Measurements from ENCODE around the gene APOBEC3B.
"Not testable (repeated sequence)": the region's sequence is repeated elsewhere in the genome, so short reads cannot be mapped to it uniquely, and the experiment has no call there.

Gene APOBEC3B

DNA sequence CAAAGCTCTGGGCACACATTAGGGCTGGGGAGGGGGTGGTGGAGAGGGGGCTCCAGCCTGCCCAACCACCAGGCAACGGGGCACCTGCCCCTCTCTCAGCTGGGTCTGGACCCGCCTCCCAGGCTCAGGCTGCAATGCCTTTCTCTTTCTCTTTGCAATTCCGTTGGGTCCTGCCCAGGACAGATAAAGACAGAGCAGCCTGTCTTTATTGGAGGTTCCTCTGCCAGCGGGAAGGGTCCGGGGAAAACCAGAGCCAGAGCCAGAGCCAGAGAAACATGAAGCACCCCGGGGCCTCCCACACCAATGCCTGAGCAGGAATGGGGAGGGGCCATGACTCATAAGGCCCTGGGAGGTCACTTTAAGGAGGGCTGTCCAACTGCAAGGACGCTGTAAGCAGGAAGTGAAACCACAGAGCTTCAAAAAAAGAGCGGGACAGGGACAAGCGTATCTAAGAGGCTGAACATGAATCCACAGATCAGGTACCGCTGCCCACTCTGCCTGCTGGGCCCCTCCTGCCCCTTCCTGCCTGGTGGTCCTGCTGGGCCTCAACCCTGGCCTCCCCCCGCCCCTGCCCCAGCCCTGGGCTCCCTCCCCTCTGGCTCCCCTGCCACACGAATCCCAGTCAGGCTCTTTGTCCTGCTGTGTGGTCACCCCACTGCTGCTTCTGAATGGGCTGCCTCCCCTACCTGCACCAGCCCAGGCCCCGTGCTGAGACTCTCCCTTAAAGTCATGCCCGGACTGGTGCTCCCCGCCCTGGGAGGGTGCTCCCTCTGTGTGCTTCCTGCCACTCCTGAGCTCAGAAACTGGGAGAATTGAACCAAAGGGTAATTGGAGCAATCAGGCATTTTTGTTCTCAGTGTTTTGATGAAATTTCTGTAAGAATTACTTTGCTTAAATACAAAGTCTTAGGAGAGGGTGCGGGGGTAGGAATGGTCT lies at the start of gene APOBEC3B:
TSS of gene APOBEC3B (plus strand) at position 356 of the 936 bp plus-strand sequence. CDS start at position 463, 107 bp downstream.
- FAIRE-seq = no peak

GRCh38 chr22:38935023-38935422 lies 47.1 kb upstream of the APOBEC3B start:
- FAIRE-seq = no peak

DNA sequence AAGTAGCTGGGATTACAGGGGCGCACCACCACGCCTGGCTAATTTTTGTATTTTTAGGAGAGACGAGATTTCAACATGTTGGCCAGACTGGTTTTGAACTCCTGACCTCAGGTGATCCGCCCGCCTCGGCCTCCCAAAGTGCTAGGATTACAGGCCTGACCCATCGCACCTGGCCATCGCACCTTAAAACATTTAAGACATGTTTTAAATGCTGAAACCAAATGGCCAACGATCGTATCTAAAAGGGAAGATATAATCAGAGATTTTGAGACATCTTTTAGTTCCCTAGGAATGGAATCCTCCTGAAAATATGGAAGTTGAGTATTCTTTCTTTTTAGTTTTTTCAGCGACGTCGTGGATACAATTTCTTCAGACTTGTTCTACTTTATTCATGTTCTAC lies 46.5 kb upstream of the APOBEC3B start:
- no peak for FAIRE-seq

- FAIRE-seq = no peak
Observed at GRCh38 chr22:38936562-38936961, 45.6 kb upstream of the APOBEC3B start.

GRCh38 chr22:38937036-38937435 lies 45.1 kb upstream of the APOBEC3B start:
- no peak for FAIRE-seq

DNA sequence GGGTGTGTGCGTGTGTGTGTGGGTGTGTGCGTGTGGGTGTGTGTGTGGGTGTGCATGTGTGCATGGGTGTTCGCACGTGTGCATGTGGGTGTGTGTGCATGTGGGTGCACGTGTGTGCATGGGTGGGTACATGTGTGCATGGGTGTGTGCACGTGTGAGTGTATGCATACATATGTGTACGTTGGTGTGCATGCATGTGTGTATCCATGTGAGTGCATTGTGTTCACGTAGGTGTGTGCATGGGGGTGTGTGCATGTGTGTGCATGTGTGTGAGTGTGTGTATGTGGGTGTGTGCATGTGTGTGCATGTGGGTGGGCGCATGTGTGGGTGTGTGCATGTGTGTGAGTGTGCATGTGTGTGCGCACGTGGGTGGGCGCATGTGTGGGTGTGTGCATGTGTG lies 44.6 kb upstream of the APOBEC3B start:
- FAIRE-seq = no peak

GRCh38 chr22:38938221-38938620 lies 43.9 kb upstream of the APOBEC3B start:
- no peak for FAIRE-seq

DNA sequence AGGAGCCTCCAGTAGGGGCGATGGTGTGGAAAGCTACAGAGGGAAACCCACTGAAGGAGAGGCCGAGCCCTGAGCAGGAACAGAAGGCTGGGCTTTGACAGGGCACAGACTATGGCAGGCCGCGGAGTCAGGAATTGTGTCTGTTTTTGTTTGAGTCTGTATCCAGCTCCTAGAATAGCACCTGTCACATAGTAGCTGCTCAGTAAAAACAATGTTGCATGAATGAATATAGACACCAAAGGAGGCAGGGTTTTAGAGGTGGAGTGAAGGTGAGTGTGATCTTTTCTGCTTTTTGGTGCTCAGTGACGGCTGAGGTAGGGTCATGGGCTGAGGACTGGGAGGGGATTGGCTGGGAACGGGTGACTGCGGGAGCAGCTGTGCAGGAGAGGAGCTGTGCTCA lies 43.2 kb upstream of the APOBEC3B start:
- FAIRE-seq = no peak

GRCh38 chr22:38940811-38941384 lies 41.2 kb upstream of the APOBEC3B start:
- no peak for FAIRE-seq

DNA sequence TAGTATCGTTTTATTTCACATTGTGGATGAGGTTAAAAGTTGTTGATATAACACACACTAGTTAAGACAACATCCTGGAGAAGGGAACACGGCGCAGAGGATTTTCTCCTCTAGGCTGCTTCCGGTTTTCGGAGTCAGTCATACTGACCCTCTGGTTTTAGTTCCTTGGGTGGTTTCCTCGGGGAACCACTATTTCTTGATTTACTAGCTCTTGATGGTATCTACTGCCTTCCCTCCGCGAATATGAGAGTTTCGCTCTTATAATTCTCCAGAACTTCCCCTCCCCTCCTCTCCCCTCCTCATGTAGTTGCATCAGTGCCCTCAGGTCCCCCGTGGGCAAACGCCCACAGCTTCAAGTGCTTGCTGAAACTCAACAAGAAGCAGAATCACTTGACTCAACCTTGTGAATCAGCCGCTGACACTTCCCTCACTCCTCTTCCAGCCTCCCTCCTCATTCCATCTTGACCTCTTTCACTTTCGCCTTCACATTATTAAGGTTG lies 40.6 kb upstream of the APOBEC3B start:
- FAIRE-seq = no peak

GRCh38 chr22:38942702-38943101 lies 39.4 kb upstream of the APOBEC3B start:
- no peak for FAIRE-seq

DNA sequence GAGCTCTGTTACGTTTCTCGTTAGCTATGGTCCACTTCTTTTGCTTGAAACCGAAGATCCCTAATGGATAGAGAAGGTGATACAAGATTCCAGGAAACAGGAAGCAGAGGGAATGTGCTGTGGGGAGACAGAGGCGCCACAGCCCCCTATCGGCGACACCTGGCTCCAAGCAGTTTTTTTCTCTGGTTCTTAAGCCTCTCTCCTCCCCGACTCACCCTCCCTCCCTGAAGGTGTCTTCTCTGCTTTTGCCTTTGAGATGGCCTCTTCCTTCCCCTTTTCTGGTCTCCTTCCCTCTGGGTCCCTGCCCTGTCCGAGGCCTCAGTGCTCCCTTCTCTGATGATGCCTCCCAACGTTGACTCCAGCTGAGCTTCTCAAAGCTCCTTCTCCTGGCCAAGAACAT lies 38.9 kb upstream of the APOBEC3B start:
- no peak for FAIRE-seq

GRCh38 chr22:38943882-38944281 lies 38.3 kb upstream of the APOBEC3B start:
- FAIRE-seq = no peak

- no peak for FAIRE-seq
Observed at GRCh38 chr22:38944653-38945052, 37.5 kb upstream of the APOBEC3B start.

DNA sequence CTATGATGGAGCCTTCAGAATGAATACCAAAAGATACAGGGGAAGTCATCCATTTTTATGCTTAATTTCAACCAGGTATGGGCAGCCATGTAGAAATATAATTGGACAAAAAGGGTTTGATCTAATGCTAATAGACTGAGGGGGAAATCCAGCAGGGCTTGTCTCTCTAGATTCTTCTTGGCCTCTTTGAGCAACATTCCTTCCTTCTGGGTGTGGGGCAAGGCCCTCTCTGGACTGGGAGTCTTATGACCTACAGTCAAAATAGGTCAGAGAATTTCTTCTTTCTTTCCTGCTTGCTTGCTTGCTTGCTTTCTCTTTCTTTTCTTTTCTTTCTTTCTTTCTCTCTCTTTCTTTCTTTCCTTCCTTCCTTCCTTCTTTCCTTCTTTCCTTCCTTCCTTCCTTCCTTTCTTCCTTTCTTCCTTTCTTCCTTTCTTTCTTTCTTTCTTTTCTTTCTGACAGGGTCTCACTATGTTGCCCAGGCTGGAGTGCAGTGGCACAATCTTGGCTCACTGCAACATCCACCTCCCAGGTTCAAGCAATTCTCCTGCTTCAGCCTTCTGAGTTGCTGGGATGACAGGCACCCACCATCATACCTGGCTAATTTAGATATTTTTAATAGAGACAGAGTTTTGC lies 36.3 kb upstream of the APOBEC3B start:
- not testable (repeated sequence) for FAIRE-seq

DNA sequence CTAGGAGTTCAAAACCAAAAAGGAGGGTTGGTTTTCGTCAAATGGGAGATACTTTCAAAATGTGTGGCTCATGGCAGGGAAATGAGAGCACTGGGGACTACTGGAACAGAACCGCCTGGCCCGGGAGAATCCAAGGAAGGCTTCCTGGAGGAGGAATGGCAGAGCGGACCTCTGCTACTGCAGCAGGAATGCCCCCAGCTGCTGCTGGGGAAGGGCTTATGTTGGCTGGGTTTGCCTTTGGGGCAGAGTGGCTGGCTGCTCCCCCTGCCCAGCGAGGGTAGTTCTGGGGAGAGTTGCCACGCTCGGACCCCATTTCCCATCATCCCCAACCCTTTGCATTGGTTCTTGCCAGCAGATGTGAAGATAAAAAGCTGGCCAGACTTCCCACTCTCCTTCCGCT lies 35.4 kb upstream of the APOBEC3B start:
- FAIRE-seq = no peak

GRCh38 chr22:38947321-38948140 lies 34.6 kb upstream of the APOBEC3B start:
- no peak for FAIRE-seq

GRCh38 chr22:38948181-38948940 lies 33.8 kb upstream of the APOBEC3B start:
- no peak for FAIRE-seq

GRCh38 chr22:38949889-38950405 lies 32.2 kb upstream of the APOBEC3B start:
- no peak for FAIRE-seq

DNA sequence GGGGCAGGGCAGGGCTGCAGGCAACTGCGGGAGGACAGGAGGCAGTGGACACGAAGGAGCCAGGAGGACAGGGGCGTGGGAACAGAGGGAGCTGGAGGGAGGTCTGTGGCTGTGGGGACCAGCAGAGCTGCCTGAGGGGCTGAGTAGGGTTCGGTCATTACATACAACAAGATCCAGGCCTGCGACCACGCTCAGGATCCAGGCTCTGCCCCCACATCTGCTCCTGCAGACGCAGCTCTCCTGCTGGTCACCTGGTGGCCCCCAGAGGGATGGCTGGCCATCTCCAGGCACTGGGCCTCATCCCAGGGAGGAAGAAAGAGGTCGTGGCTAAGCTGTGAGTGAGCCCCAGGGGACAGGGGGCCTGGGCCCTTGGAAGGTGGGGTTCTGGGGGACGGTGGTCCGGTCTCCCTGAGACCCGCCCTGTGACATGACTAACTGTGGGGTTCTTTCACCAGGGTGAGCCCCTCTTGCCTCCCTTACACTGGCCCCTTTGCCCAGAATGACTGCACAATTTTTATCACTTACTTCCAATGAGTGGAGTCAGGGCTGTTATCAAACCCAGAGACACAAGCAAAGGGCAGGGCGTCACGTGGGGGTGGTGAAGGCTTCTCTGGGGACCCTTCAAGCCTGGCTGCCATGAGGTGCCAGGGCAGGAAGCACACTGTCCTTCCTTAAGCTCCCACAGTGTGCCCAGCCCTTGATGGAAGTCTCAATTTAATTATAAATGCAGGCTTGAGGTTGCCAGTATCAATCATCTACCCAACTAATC lies 31.4 kb upstream of the APOBEC3B start:
- FAIRE-seq = no peak

GRCh38 chr22:38951734-38952133 lies 30.4 kb upstream of the APOBEC3B start:
- no peak for FAIRE-seq
